ENCODE measurements around the gene KCNH1.

DNA sequence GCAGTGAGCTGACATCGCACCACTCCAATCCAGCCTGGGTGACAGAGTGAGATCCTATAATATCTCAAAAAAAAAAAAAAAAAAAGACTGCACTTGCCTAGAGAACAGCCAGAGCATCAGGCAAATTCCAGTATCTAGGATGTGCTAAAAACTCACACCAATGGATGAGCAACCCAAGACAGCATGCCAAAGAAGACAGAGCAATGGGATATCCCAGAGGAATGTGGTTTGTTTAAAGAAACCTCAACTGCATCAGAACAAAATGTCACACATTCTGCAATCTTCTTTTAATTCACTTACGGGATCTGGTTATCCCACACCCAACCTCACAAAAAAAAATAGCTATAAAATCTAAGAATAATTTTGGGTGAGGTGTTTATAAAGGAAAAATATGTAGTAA lies 7.3 kb downstream of the KCNH1 start:
- TF ChIP-seq EZH2 (IDR thresholded peaks at IDR 0.05; ENCODE audit: borderline replicate concordance) (no peak), EZH2phosphoT487 (IDR thresholded peaks at IDR 0.05; ENCODE audit: low read depth, severe bottlenecking, unreplicated experiment) (no peak)
- TF ChIP-seq, protein P1, sequence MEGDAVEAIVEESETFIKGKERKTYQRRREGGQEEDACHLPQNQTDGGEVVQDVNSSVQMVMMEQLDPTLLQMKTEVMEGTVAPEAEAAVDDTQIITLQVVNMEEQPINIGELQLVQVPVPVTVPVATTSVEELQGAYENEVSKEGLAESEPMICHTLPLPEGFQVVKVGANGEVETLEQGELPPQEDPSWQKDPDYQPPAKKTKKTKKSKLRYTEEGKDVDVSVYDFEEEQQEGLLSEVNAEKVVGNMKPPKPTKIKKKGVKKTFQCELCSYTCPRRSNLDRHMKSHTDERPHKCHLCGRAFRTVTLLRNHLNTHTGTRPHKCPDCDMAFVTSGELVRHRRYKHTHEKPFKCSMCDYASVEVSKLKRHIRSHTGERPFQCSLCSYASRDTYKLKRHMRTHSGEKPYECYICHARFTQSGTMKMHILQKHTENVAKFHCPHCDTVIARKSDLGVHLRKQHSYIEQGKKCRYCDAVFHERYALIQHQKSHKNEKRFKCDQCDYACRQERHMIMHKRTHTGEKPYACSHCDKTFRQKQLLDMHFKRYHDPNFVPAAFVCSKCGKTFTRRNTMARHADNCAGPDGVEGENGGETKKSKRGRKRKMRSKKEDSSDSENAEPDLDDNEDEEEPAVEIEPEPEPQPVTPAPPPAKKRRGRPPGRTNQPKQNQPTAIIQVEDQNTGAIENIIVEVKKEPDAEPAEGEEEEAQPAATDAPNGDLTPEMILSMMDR (IDR thresholded peaks at IDR 0.05; ENCODE audit: poor library complexity): no peak
